ENCODE results near the gene HSP90AB1. TPM values are rescaled to one million over a fixed set of nuclear protein-coding genes. Genes with fewer than 3 reads are reported as not detected.

Gene HSP90AB1
- total and polyA plus RNA-seq, 2 experiments from 2014 or later: 440 to 891 TPM

DNA sequence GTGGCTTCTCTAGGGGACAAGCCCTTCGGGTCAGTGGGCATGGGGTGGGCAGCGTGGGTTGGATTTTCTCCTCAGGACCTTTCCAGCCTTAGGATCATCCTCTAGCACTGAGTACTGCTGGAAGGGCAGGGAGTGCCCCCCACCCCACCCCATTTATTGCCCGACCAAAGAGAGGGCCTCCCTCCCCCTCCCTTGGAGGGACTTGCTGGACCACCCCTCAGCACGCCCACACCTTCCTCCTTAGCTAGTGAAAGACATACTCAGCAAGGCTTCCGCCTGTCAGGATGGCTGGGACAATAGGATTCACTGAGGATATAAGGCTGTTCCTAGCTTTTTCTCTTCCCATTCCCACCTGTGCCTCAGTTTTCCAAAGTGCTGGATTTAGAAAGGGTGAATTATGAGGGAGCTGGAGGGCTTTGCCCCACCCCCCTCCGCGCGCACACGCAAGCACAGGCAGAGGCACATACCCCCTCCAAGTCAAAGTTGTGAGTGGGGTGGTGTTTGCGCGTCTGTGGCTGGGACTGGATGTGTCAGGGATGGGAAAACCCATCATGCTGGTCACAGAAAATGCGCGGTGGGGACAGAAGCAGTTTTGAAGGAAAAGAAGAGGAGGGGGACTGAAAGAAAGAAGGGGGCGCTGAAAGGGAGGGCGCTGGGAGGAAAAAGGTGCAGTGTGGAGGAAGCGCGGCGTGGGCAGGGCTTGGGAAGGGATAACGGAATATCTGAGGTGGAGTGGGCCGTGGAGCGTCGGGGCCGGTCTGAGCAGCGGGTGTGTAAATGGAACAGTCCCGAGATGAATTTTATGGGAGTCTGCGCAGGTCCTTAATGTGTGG is 24.2 kb upstream of the HSP90AB1 start:
- Histone ChIP-seq H3K4me3 (peak overlapping the region; percentile 82), H3K27ac (no peak overlapping the region), H3K79me2 (peaks cover 8% of the 10 kb centered on the region), H3K4me1 (ENCODE audit: insufficient read depth) (peaks cover 60% of the 10 kb centered on the region), H3K4me2 (peak overlapping the region; percentile 100), H4K20me1 (ENCODE audit: insufficient read depth, poor library complexity, severe bottlenecking) (no peaks in the 10 kb centered on the region), H2AFZ (no peak overlapping the region), H3K36me3 (replicated peaks; ENCODE audit: insufficient read depth, low read depth) (no peaks in the 10 kb centered on the region), H3K9me2 (replicated peaks; ENCODE audit: insufficient read depth) (no peaks in the 10 kb centered on the region), H3K9me3 (ENCODE audit: low read depth) (no peaks in the 10 kb centered on the region), H3K27me3 (no peaks in the 10 kb centered on the region)
- 26% methylated on average over 22 of the region's 26 CpGs for WGBS (ENCODE audit: low lambda C conversion rate, missing lambda C conversion rate)
- TF ChIP-seq EZH2phosphoT487 (IDR thresholded peaks at IDR 0.05; ENCODE audit: low read depth, severe bottlenecking, unreplicated experiment) (no peak), EZH2 (IDR thresholded peaks at IDR 0.05; ENCODE audit: borderline replicate concordance) (no peak)
- TF ChIP-seq, protein P1, sequence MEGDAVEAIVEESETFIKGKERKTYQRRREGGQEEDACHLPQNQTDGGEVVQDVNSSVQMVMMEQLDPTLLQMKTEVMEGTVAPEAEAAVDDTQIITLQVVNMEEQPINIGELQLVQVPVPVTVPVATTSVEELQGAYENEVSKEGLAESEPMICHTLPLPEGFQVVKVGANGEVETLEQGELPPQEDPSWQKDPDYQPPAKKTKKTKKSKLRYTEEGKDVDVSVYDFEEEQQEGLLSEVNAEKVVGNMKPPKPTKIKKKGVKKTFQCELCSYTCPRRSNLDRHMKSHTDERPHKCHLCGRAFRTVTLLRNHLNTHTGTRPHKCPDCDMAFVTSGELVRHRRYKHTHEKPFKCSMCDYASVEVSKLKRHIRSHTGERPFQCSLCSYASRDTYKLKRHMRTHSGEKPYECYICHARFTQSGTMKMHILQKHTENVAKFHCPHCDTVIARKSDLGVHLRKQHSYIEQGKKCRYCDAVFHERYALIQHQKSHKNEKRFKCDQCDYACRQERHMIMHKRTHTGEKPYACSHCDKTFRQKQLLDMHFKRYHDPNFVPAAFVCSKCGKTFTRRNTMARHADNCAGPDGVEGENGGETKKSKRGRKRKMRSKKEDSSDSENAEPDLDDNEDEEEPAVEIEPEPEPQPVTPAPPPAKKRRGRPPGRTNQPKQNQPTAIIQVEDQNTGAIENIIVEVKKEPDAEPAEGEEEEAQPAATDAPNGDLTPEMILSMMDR (IDR thresholded peaks at IDR 0.05; ENCODE audit: poor library complexity): no peak
- DNase-seq (ENCODE audit: low spot score): no peak

DNA sequence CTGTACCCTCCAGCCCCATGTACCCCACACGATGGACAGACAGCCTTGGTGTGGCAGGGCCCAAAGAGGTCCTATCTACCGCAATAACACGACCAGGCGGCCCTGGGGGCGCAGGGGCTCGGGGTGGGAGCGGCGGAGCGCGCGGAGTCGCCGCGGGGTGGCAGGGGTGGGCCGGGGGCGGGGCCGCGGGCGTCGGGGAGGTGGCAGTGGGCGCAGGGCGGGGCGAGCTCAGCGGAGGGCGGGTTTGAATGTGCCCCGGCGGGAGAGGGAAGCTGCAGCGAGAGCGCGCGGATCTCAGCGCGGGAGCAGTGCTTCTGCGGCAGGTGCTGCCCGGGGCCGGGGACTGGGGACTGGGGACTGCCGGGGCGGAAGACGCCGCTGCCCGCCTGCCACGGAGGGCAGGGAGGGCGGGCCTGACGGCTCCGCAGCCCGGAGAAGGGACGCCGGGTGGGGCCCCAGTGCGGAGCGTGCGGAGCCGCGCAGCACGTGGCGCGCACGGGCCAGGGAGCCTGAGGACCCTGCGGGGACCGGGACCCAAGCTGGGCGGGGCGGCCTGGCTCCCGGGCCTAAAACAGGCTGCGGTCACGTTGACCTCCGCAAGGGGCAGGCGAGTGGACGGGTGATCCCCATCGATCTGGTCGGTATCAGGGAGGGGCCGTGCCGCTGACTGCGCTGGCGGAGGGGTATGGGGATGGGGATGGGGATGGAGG is 23.4 kb upstream of the HSP90AB1 start, which contains the start of gene SLC29A1:
TSS of gene SLC29A1 (plus strand) at position 277 of the 710 bp plus-strand sequence. CDS start 3,719 bp downstream, outside the sequence.
- Histone ChIP-seq H3K4me3 (peak within 1 kb of the TSS; percentile 82), H3K9me3 (ENCODE audit: low read depth) (no peaks in the 10 kb centered on the region), H3K79me2 (peaks cover 8% of the 10 kb centered on the region), H3K27me3 (no peaks in the 10 kb centered on the region), H3K27ac (no peak within 1 kb of the TSS), H4K20me1 (ENCODE audit: insufficient read depth, poor library complexity, severe bottlenecking) (no peaks in the 10 kb centered on the region), H2AFZ (peak within 1 kb of the TSS; percentile 66), H3K4me2 (peak within 1 kb of the TSS; percentile 100), H3K4me1 (ENCODE audit: insufficient read depth) (peaks cover 55% of the 10 kb centered on the region), H3K36me3 (replicated peaks; ENCODE audit: insufficient read depth, low read depth) (no peaks in the 10 kb centered on the region), H3K9me2 (replicated peaks; ENCODE audit: insufficient read depth) (no peaks in the 10 kb centered on the region)
- DNase-seq (ENCODE audit: low spot score): peak; percentile 83
- under 1% methylated on average over 35 of the region's 73 CpGs for WGBS (ENCODE audit: low lambda C conversion rate, missing lambda C conversion rate)
- TF ChIP-seq, protein P1 (IDR thresholded peaks at IDR 0.05; ENCODE audit: poor library complexity): peak; percentile 12
- TF ChIP-seq EZH2 (IDR thresholded peaks at IDR 0.05; ENCODE audit: borderline replicate concordance) (no peak), EZH2phosphoT487 (IDR thresholded peaks at IDR 0.05; ENCODE audit: low read depth, severe bottlenecking, unreplicated experiment) (no peak)

DNA sequence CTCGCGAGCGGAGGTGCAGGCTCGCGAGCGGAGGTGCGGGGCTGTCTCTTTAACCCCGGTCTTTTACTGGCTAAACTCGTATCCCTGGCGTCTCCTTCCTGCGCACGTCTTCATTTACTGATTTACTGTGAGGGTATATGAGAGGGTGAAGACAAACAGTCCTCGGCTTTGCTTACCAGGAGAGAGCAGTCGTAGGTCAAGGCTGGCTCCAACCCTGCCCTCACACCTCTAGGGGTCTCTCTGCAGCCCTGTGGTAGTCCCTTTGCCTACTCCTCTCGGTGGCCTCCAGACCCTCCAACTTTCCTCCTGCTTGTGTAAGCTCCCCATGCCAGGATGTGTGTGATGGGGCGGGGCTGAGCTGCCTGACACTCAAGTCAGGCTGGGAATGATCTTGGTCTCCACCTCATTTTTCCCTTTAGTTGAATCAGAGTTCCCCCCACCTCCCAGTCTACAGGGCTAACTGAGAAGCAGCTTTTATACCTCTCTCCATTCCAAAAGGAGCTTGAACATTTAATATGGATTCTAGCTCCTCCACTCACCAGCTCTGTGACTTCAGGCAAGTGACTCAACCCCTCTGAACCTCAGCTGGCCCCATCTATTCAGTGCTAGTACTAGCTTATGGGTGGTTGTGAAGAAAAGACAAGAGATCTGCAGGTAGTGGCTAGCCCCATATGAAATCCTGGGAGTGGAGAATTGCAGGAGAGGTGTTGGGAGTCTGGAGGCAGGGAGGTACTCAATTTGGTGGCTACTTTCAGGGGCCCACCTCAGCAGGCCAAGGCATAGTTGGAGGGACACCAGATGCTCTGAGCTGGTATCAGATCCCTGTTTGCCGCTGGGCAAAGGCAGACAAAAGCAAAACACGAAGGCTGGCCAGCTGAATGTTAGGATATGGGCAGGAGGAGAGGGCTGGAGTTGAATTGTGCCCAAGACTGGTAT is 22.6 kb upstream of the HSP90AB1 start:
- TF ChIP-seq, protein P1 (IDR thresholded peaks at IDR 0.05; ENCODE audit: poor library complexity): no peak
- no peak for TF ChIP-seq EZH2 (IDR thresholded peaks at IDR 0.05; ENCODE audit: borderline replicate concordance)
- TF ChIP-seq EZH2phosphoT487 (IDR thresholded peaks at IDR 0.05; ENCODE audit: low read depth, severe bottlenecking, unreplicated experiment): no peak
- Histone ChIP-seq H3K36me3 (replicated peaks; ENCODE audit: insufficient read depth, low read depth) (no peaks in the 10 kb centered on the region), H3K79me2 (peaks cover 8% of the 10 kb centered on the region), H4K20me1 (ENCODE audit: insufficient read depth, poor library complexity, severe bottlenecking) (no peaks in the 10 kb centered on the region), H3K27ac (no peak overlapping the region), H3K9me2 (replicated peaks; ENCODE audit: insufficient read depth) (no peaks in the 10 kb centered on the region), H3K4me2 (peak overlapping the region; percentile 100), H3K27me3 (no peaks in the 10 kb centered on the region), H3K9me3 (ENCODE audit: low read depth) (no peaks in the 10 kb centered on the region), H3K4me3 (peak overlapping the region; percentile 82), H2AFZ (no peak overlapping the region), H3K4me1 (ENCODE audit: insufficient read depth) (peaks cover 47% of the 10 kb centered on the region)
- no peak for DNase-seq (ENCODE audit: low spot score)
- WGBS (ENCODE audit: low lambda C conversion rate, missing lambda C conversion rate): 13% methylated on average over 10 of the region's 18 CpGs

Measured in hepatocyte (in vitro differentiated cells).